B cell (primary cell): ENCODE results near the gene ABCC10.
"Not testable (repeated sequence)": the region's sequence is repeated elsewhere in the genome, so short reads cannot be mapped to it uniquely, and the experiment has no call there.

Experiments used
- EZH2 ChIP-seq: IDR thresholded peaks from 2 replicates; pipeline ENCODE4 v1.6.1; 2012; ENCODE audit warnings: borderline replicate concordance, low read depth, mild to moderate bottlenecking, moderate library complexity, low read length; ENCODE audit not compliant: insufficient read depth, poor library complexity, severe bottlenecking
- TF ChIP-seq, protein P1 (sequence below): fragments of 200-600 bp; IDR thresholded peaks from one replicate; pipeline ENCODE4 v1.8.0; 2022; ENCODE audit warnings: antibody characterized with exemption, mild to moderate bottlenecking

DNA sequence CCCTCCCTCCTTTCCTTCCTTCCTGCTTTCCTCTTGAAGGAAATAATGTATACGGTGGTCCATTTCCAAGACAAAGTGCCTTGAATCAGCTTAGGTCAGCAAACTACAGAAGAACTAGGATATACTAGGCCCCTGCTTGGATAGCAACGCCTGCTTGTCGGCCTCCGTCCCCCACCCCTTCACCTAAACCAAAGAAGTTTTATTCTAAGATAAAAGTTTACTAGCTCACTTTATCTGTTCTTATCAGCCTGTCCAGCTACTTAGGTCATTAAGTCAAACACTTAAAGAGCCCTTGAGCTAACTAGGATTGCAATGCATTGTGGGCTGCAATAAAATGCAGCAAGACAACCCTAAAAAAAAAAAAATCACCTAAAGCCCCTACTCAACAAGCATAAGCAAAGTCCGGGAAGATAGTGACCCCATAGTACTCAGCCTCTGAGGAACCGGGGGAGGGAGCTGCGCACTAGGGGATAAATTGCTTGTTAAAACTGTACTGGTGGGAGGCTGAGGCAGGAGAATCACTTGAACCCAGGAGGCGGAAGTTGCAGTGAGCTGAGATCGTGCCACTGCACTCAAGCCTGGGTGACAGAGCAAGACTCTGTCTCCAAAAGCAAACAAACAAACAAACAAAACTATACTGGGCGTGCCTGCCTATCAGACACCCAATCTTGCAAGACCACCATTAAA, 36.4 kb upstream of the ABCC10 start:
- TF ChIP-seq, protein P1, sequence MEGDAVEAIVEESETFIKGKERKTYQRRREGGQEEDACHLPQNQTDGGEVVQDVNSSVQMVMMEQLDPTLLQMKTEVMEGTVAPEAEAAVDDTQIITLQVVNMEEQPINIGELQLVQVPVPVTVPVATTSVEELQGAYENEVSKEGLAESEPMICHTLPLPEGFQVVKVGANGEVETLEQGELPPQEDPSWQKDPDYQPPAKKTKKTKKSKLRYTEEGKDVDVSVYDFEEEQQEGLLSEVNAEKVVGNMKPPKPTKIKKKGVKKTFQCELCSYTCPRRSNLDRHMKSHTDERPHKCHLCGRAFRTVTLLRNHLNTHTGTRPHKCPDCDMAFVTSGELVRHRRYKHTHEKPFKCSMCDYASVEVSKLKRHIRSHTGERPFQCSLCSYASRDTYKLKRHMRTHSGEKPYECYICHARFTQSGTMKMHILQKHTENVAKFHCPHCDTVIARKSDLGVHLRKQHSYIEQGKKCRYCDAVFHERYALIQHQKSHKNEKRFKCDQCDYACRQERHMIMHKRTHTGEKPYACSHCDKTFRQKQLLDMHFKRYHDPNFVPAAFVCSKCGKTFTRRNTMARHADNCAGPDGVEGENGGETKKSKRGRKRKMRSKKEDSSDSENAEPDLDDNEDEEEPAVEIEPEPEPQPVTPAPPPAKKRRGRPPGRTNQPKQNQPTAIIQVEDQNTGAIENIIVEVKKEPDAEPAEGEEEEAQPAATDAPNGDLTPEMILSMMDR: not testable (repeated sequence)
- not testable (repeated sequence) for TF ChIP-seq EZH2
